ENCODE results near the gene TMCO4. TPM values are rescaled to one million over a fixed set of nuclear protein-coding genes. Genes with fewer than 3 reads are reported as not detected.

The TMCO4 gene
- total RNA-seq, 1 experiment from 2014 or later: 15.1 TPM

GRCh38 chr1:19754482-19754881 lies 45.2 kb downstream of the TMCO4 start:
- H3K9me3 Mint-ChIP-seq (ENCODE audit: unreplicated experiment): no peaks in the 10 kb centered on the region
- Histone ChIP-seq H3K36me3 (ENCODE audit: control insufficient read depth, insufficient read depth, low read length) (no peaks in the 10 kb centered on the region), H3K4me3 (ENCODE audit: low read depth, low read length) (no peak overlapping the region), H3K27me3 (replicated peaks; ENCODE audit: control insufficient read depth, insufficient read depth, low read length) (no peaks in the 10 kb centered on the region), H3K4me1 (no peaks in the 10 kb centered on the region), H3K9me3 (no peaks in the 10 kb centered on the region)
- H3K36me3 Mint-ChIP-seq (ENCODE audit: insufficient read depth, unreplicated experiment): peaks cover 5% of the 10 kb centered on the region
- no peaks in the 10 kb centered on the region for H3K4me1 Mint-ChIP-seq (ENCODE audit: low read depth, unreplicated experiment)
- POLR2A ChIA-PET: no interaction called here
- no TSS peak for BruUV-seq (replicated peaks)
- no peaks in the 10 kb centered on the region for H3K27me3 Mint-ChIP-seq (ENCODE audit: insufficient read depth, unreplicated experiment)
- no peak overlapping the region for H3K4me3 Mint-ChIP-seq (ENCODE audit: unreplicated experiment)
- TF ChIP-seq CTCF (IDR thresholded peaks at IDR 0.05; ENCODE audit: insufficient read depth in 1 of 2, low read depth in 1 of 2, low read length in 1 of 2, severe bottlenecking in 1 of 2, unreplicated experiment in 1 of 2): no peak
- CTCF ChIA-PET: no interaction called here
- intact Hi-C loops (cut with micrococcal nuclease; ENCODE audit: unreplicated experiment): no loop called here
- no peak overlapping the region for H3K27ac Mint-ChIP-seq (ENCODE audit: unreplicated experiment)
- peak in 1 of 2 experiments; percentile 36 for DNase-seq

- H3K36me3 Mint-ChIP-seq (ENCODE audit: insufficient read depth, unreplicated experiment): no peaks in the 10 kb centered on the region
- H3K4me3 Mint-ChIP-seq (ENCODE audit: unreplicated experiment): no peak overlapping the region
- TF ChIP-seq CTCF (IDR thresholded peaks at IDR 0.05; ENCODE audit: insufficient read depth in 1 of 2, low read depth in 1 of 2, low read length in 1 of 2, severe bottlenecking in 1 of 2, unreplicated experiment in 1 of 2): no peak
- no peaks in the 10 kb centered on the region for H3K9me3 Mint-ChIP-seq (ENCODE audit: unreplicated experiment)
- Histone ChIP-seq H3K36me3 (ENCODE audit: control insufficient read depth, insufficient read depth, low read length) (no peaks in the 10 kb centered on the region), H3K9me3 (no peaks in the 10 kb centered on the region), H3K4me1 (no peaks in the 10 kb centered on the region), H3K27me3 (replicated peaks; ENCODE audit: control insufficient read depth, insufficient read depth, low read length) (no peaks in the 10 kb centered on the region), H3K4me3 (ENCODE audit: low read depth, low read length) (no peak overlapping the region)
- DNase-seq: peak in 1 of 2 experiments; percentile 6
- no peaks in the 10 kb centered on the region for H3K27me3 Mint-ChIP-seq (ENCODE audit: insufficient read depth, unreplicated experiment)
- H3K4me1 Mint-ChIP-seq (ENCODE audit: low read depth, unreplicated experiment): no peaks in the 10 kb centered on the region
- ChIA-PET CTCF (no interaction called here), POLR2A (no interaction called here)
- no peak overlapping the region for H3K27ac Mint-ChIP-seq (ENCODE audit: unreplicated experiment)
- no TSS peak for BruUV-seq (replicated peaks)
- intact Hi-C loops (cut with micrococcal nuclease; ENCODE audit: unreplicated experiment): no loop called here
These were observed 47.5 kb downstream of the TMCO4 start for GRCh38 chr1:19752083-19752696.

- no peak overlapping the region for H3K4me3 Mint-ChIP-seq (ENCODE audit: unreplicated experiment)
- no peaks in the 10 kb centered on the region for H3K27me3 ChIP-seq (replicated peaks; ENCODE audit: control insufficient read depth, insufficient read depth, low read length)
- no peaks in the 10 kb centered on the region for H3K27me3 Mint-ChIP-seq (ENCODE audit: insufficient read depth, unreplicated experiment)
- H3K36me3 ChIP-seq (ENCODE audit: control insufficient read depth, insufficient read depth, low read length): no peaks in the 10 kb centered on the region
- no peaks in the 10 kb centered on the region for H3K4me1 Mint-ChIP-seq (ENCODE audit: low read depth, unreplicated experiment)
- no peak overlapping the region for H3K4me3 ChIP-seq (ENCODE audit: low read depth, low read length)
- no peaks in the 10 kb centered on the region for H3K9me3 ChIP-seq
- H3K36me3 Mint-ChIP-seq (ENCODE audit: insufficient read depth, unreplicated experiment): no peaks in the 10 kb centered on the region
- no peaks in the 10 kb centered on the region for H3K9me3 Mint-ChIP-seq (ENCODE audit: unreplicated experiment)
- ChIA-PET POLR2A (no interaction called here), CTCF (no interaction called here)
- no peak overlapping the region for H3K27ac Mint-ChIP-seq (ENCODE audit: unreplicated experiment)
- no peaks in the 10 kb centered on the region for H3K4me1 ChIP-seq
- TF ChIP-seq CTCF (IDR thresholded peaks at IDR 0.05; ENCODE audit: insufficient read depth in 1 of 2, low read depth in 1 of 2, low read length in 1 of 2, severe bottlenecking in 1 of 2, unreplicated experiment in 1 of 2): no peak
- no TSS peak for BruUV-seq (replicated peaks)
- DNase-seq: no peak
- intact Hi-C loops (cut with micrococcal nuclease; ENCODE audit: unreplicated experiment): no loop called here
These were observed 48.8 kb downstream of the TMCO4 start for GRCh38 chr1:19750882-19751276.
